ENCODE results near the gene GLG1.

- TF ChIP-seq CTCF (IDR thresholded peaks at IDR 0.05): no peak
- TF ChIP-seq POLR2A (IDR thresholded peaks at IDR 0.05): no peak
These were observed 18.8 kb upstream of the GLG1 start for GRCh38 chr16:74625500-74626350.

Data from Peyer's patch (tissue), 4 donors.